ENCODE measurements around the gene APIP.

DNA sequence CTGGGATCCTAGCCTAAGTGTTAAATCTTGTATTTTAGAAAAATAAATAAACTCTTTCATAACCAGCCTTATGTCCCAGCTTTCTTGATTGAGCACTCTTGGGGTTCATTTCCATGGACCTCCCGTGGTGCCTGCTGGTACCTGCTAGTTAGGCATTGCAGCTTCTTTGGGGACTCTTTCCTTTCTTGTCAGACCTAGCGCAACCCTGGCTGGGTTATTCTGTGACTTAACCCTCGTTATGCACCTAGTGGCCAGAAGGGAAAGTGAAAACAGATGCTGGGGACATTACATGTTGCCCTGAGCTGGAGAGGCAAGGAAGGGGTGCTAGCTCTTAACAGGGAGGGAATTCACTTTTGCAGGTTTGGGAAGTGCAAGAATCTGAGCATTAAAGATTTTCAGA is 46.8 kb downstream of the APIP start:
- TF ChIP-seq TP53 (CRISPR knock-in tag; IDR thresholded peaks at IDR 0.05) (no peak), NFYB (CRISPR knock-in tag; conservative IDR thresholded peaks at IDR 0.05; ENCODE audit: low read depth) (no peak)
